GM21528 (cell line): Measurements from ENCODE around the gene FAM47E.
"Not testable (repeated sequence)": the region's sequence is repeated elsewhere in the genome, so short reads cannot be mapped to it uniquely, and the experiment has no call there.

Experiments
- ATAC-seq: cut with Tn5 transposase; IDR thresholded peaks from one replicate; pipeline ENCODE4 v1.9.1; 2021; ENCODE audit warnings: mild to moderate bottlenecking, moderate library complexity; ENCODE audit not compliant: unreplicated experiment, low FRiP score

Gene FAM47E

DNA sequence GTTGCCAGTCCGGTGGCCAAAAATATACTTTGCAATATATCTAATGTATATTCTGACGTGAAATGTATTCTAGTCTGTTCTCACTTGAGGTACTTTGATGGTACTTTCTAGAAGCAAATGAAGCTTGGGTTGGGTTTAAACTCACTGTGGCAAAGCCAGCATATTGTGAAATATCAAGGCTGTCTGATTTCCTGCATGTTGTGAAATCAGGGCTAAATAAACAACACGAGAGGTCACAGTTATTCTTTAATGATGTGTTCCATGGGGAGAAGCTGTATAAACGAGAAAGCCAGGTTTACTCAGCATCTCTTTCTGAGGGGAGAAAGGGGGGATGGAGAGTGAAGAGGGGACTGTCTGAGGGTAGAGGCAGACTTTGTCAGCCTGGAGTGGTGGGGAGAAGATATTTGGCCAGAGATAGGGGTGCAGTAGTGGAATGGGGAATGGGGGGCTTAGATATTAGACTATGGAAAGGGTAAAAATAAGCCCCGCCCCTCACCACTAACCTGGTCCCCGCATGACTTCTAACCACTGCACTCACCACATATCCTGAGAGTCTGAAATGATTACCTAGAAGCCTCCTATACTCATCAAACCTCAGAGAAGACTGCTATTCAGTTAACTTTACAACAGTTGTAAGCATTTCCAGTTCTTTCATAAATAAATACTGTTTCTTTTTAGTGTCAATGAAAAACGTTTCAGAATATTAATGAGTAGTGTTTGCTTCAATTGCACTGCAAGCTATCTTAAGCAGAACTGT, 32.0 kb upstream of the FAM47E start:
- no peak for ATAC-seq

- ATAC-seq, result no peak
Observed at GRCh38 chr4:76224171-76224570, 27.4 kb upstream of the FAM47E start.

- no peak for ATAC-seq
Observed at GRCh38 chr4:76226418-76226817, 25.1 kb upstream of the FAM47E start.

GRCh38 chr4:76232681-76233080, 18.8 kb upstream of the FAM47E start:
- no peak for ATAC-seq

DNA sequence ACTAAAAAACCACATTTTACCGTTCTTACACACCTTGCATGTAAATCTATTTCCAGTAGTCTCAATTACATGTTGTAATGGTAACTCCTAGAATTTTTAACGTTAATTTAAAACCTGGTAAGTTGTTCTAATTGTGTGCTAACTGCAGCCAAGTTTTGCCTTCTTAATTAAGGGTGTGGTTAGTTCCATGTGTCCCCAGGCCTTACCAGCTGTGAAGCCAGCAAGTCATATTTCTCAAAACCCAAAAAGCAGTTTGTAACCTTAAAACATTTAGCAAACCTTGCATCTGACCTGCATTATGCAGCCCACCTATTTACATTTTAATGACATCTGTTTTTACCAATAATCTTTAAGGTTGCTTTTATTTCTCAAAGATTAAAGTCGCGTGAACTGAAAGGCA, 18.4 kb upstream of the FAM47E start:
- no peak for ATAC-seq

- ATAC-seq, result no peak
Observed at GRCh38 chr4:76233529-76233928, 18.0 kb upstream of the FAM47E start.

GRCh38 chr4:76233967-76234678, 17.4 kb upstream of the FAM47E start:
- ATAC-seq, result no peak

- no peak for ATAC-seq
Observed at GRCh38 chr4:76234679-76235044, 16.9 kb upstream of the FAM47E start.

- no peak for ATAC-seq
Observed at GRCh38 chr4:76235407-76235806, 16.1 kb upstream of the FAM47E start.

- no peak for ATAC-seq
Observed at GRCh38 chr4:76235915-76236314, 15.6 kb upstream of the FAM47E start.

GRCh38 chr4:76238236-76238635, 13.3 kb upstream of the FAM47E start:
- ATAC-seq, result no peak

DNA sequence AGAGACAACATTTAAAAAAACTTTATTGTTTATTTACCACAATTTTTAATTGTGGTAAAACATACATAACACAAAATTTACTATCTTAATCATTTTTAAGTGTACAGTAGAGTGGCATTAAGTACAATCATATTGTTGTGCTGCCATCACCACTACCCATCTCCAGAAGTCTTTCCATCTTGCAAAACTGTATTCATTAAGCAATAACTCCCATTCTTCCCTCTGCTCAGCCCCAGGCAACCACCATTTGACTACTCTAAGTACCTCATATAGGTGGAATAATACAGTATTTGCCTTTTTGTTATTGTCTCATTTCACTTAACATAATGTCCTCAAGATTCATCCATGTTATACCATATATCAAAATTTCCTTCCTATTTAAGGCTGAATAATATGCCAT, 12.8 kb upstream of the FAM47E start:
- no peak for ATAC-seq

- no peak for ATAC-seq
Observed at GRCh38 chr4:76240236-76240635, 11.3 kb upstream of the FAM47E start.

DNA sequence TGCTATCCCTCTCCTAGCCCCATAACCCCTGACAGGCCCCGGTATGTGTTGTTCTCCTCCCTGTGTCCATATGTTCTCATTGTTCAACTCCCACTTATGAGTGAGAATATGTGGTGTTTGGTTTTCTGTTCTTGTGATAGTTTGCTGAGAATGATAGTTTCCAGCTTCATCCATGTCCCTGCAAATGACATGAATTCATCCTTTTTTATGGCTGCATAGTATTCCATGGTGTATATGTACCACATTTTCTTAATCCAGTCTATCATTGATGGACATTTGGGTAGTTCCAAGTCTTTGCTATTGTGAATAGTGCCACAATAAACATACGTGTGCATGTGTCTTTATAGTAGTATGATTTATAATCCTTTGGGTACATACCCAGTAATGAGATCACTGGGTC, 7.6 kb upstream of the FAM47E start:
- ATAC-seq, result not testable (repeated sequence)

GRCh38 chr4:76246025-76246424, 5.5 kb upstream of the FAM47E start:
- ATAC-seq, result no peak

- ATAC-seq, result no peak
Observed at GRCh38 chr4:76246852-76247251, 4.7 kb upstream of the FAM47E start.

GRCh38 chr4:76250962-76251361, 559 bp upstream of the FAM47E start:
- no peak for ATAC-seq

- no peak for ATAC-seq
Observed at GRCh38 chr4:76252271-76252653, 741 bp downstream of the FAM47E start.

DNA sequence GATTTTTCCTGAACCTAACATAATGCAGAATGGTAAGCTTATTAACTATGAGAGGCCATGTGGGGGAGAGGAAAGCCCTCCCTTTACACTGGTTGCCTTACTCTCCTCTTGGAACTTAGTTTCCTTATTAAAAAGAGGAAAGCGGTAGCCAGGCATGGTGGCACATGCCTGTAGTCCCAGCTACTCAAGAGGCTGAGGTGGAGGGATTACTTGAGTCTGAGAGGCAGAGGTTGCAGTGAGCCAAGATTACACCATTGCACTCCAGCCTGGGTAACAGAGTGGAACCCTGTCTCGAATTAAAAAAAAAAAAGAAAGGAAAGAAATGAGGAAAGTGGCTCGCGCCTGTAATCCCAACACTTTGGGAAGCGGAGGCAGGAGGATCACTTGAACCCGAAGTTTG, 2.0 kb downstream of the FAM47E start:
- no peak for ATAC-seq

- no peak for ATAC-seq
Observed at GRCh38 chr4:76256032-76256431, 4.5 kb downstream of the FAM47E start.

- no peak for ATAC-seq
Observed at GRCh38 chr4:76256968-76257367, 5.4 kb downstream of the FAM47E start.

- ATAC-seq, result no peak
Observed at GRCh38 chr4:76257824-76258223, 6.3 kb downstream of the FAM47E start.
